Stimulated activated naive CD8-positive, alpha-beta T cell treated with anti-CD3 and anti-CD28 coated beads, Interleukin-15, Interleukin-2, amounts not matched to agents 100 ng/mL and 50 ng/mL, for 24 hours (primary cell): ENCODE results near the gene MS4A12.
A peak's percentile ranks its signal among the peaks of the same experiment; 100 is the strongest.
"Not testable (repeated sequence)": the region's sequence is repeated elsewhere in the genome, so short reads cannot be mapped to it uniquely, and the experiment has no call there.

Experiments used
- H3K27ac Mint-ChIP-seq: one replicate; pipeline ENCODE4 v1.8.0; 2021; ENCODE audit warnings: mild to moderate bottlenecking, mixed read lengths
- H3K27me3 Mint-ChIP-seq: one replicate; pipeline ENCODE4 v1.8.0; 2021; ENCODE audit warnings: mixed read lengths
- H3K36me3 Mint-ChIP-seq: one replicate; pipeline ENCODE4 v1.8.0; 2021; ENCODE audit warnings: low read depth, mixed read lengths
- H3K4me1 Mint-ChIP-seq: one replicate; pipeline ENCODE4 v1.8.0; 2021; ENCODE audit warnings: low read depth, mixed read lengths
- H3K4me3 Mint-ChIP-seq: one replicate; pipeline ENCODE4 v1.8.0; 2021; ENCODE audit warnings: mild to moderate bottlenecking, mixed read lengths
- H3K9me3 Mint-ChIP-seq: one replicate; pipeline ENCODE4 v1.8.0; 2021; ENCODE audit warnings: mixed read lengths

The MS4A12 gene

GRCh38 chr11:60492488-60493009 is at the start of gene MS4A12:
TSS of gene MS4A12 (plus strand) at chr11:60492778. CDS start at chr11:60497319, 4,541 bp downstream.
- Mint-ChIP-seq H3K27ac (no peak within 1 kb of the TSS), H3K4me3 (no peak within 1 kb of the TSS), H3K9me3 (no peaks in the 10 kb centered on the region), H3K27me3 (peaks cover 23% of the 10 kb centered on the region), H3K36me3 (no peaks in the 10 kb centered on the region), H3K4me1 (no peaks in the 10 kb centered on the region)

GRCh38 chr11:60447070-60447469 is 45.5 kb upstream of the MS4A12 start:
- Mint-ChIP-seq H3K27me3 (no peaks in the 10 kb centered on the region), H3K4me1 (peaks cover 21% of the 10 kb centered on the region), H3K4me3 (no peak overlapping the region), H3K9me3 (no peaks in the 10 kb centered on the region), H3K36me3 (no peaks in the 10 kb centered on the region), H3K27ac (no peak overlapping the region)

- Mint-ChIP-seq H3K4me1 (peaks cover 18% of the 10 kb centered on the region), H3K27me3 (no peaks in the 10 kb centered on the region), H3K9me3 (no peaks in the 10 kb centered on the region), H3K4me3 (no peak overlapping the region), H3K36me3 (no peaks in the 10 kb centered on the region), H3K27ac (no peak overlapping the region)
Measured at GRCh38 chr11:60447846-60448245, 44.7 kb upstream of the MS4A12 start.

GRCh38 chr11:60451185-60451584 is 41.4 kb upstream of the MS4A12 start:
- not testable (repeated sequence) for H3K4me3 Mint-ChIP-seq, H3K9me3 Mint-ChIP-seq, H3K27me3 Mint-ChIP-seq, H3K36me3 Mint-ChIP-seq, H3K27ac Mint-ChIP-seq
- H3K4me1 Mint-ChIP-seq: peaks cover 23% of the 10 kb centered on the region

- Mint-ChIP-seq H3K4me3 (no peak overlapping the region), H3K4me1 (peaks cover 11% of the 10 kb centered on the region), H3K27me3 (no peaks in the 10 kb centered on the region), H3K36me3 (peaks cover 7% of the 10 kb centered on the region), H3K9me3 (no peaks in the 10 kb centered on the region), H3K27ac (peak overlapping the region; percentile 76)
Measured at GRCh38 chr11:60454212-60454611, 38.4 kb upstream of the MS4A12 start.

GRCh38 chr11:60455531-60456042 is 37.0 kb upstream of the MS4A12 start, which contains the start of gene MS4A1:
TSS of gene MS4A1 (plus strand) at chr11:60455847. CDS start at chr11:60462375, 6,528 bp downstream.
- H3K27ac Mint-ChIP-seq: peak within 1 kb of the TSS; percentile 76
- no peaks in the 10 kb centered on the region for H3K27me3 Mint-ChIP-seq
- peak within 1 kb of the TSS; percentile 74 for H3K4me3 Mint-ChIP-seq

GRCh38 chr11:60457576-60457975 is 35.0 kb upstream of the MS4A12 start:
- Mint-ChIP-seq H3K36me3 (peaks cover 7% of the 10 kb centered on the region), H3K4me1 (peaks cover 16% of the 10 kb centered on the region), H3K9me3 (no peaks in the 10 kb centered on the region), H3K27me3 (no peaks in the 10 kb centered on the region), H3K4me3 (peak overlapping the region; percentile 74), H3K27ac (peak overlapping the region; percentile 38)

More at GRCh38 chr11:60455531-60456042, 37.0 kb upstream of the MS4A12 start, which contains the start of gene MS4A1:
- Mint-ChIP-seq H3K9me3 (no peaks in the 10 kb centered on the region), H3K36me3 (peaks cover 7% of the 10 kb centered on the region), H3K4me1 (peaks cover 15% of the 10 kb centered on the region)

- peaks cover 7% of the 10 kb centered on the region for H3K36me3 Mint-ChIP-seq
- no peak overlapping the region for H3K27ac Mint-ChIP-seq
- H3K4me3 Mint-ChIP-seq: peak overlapping the region; percentile 18
- H3K9me3 Mint-ChIP-seq: no peaks in the 10 kb centered on the region
- no peaks in the 10 kb centered on the region for H3K27me3 Mint-ChIP-seq
- peaks cover 16% of the 10 kb centered on the region for H3K4me1 Mint-ChIP-seq
Measured at GRCh38 chr11:60459345-60459744, 33.2 kb upstream of the MS4A12 start.

GRCh38 chr11:60468829-60469228 is 23.7 kb upstream of the MS4A12 start:
- Mint-ChIP-seq H3K27ac (no peak overlapping the region), H3K9me3 (no peaks in the 10 kb centered on the region), H3K4me1 (no peaks in the 10 kb centered on the region), H3K4me3 (no peak overlapping the region), H3K36me3 (no peaks in the 10 kb centered on the region), H3K27me3 (peaks cover 31% of the 10 kb centered on the region)

- Mint-ChIP-seq H3K27me3 (peaks cover 35% of the 10 kb centered on the region), H3K4me1 (no peaks in the 10 kb centered on the region), H3K9me3 (no peaks in the 10 kb centered on the region), H3K4me3 (no peak overlapping the region), H3K36me3 (no peaks in the 10 kb centered on the region), H3K27ac (no peak overlapping the region)
Measured at GRCh38 chr11:60469723-60470122, 22.9 kb upstream of the MS4A12 start.

- no peaks in the 10 kb centered on the region for H3K9me3 Mint-ChIP-seq
- H3K27me3 Mint-ChIP-seq: peaks cover 24% of the 10 kb centered on the region
- H3K4me1 Mint-ChIP-seq: peaks cover 8% of the 10 kb centered on the region
- no peak overlapping the region for H3K27ac Mint-ChIP-seq
- H3K36me3 Mint-ChIP-seq: no peaks in the 10 kb centered on the region
- no peak overlapping the region for H3K4me3 Mint-ChIP-seq
Measured at GRCh38 chr11:60477035-60477445, 15.5 kb upstream of the MS4A12 start.

GRCh38 chr11:60482361-60482760 is 10.2 kb upstream of the MS4A12 start:
- H3K4me3 Mint-ChIP-seq: no peak overlapping the region
- H3K27ac Mint-ChIP-seq: no peak overlapping the region
- H3K4me1 Mint-ChIP-seq: peaks cover 20% of the 10 kb centered on the region
- no peaks in the 10 kb centered on the region for H3K9me3 Mint-ChIP-seq
- H3K27me3 Mint-ChIP-seq: peaks cover 9% of the 10 kb centered on the region
- no peaks in the 10 kb centered on the region for H3K36me3 Mint-ChIP-seq

GRCh38 chr11:60485987-60486386 is 6.6 kb upstream of the MS4A12 start:
- no peak overlapping the region for H3K4me3 Mint-ChIP-seq
- no peaks in the 10 kb centered on the region for H3K27me3 Mint-ChIP-seq
- no peaks in the 10 kb centered on the region for H3K36me3 Mint-ChIP-seq
- H3K4me1 Mint-ChIP-seq: peaks cover 12% of the 10 kb centered on the region
- no peak overlapping the region for H3K27ac Mint-ChIP-seq
- no peaks in the 10 kb centered on the region for H3K9me3 Mint-ChIP-seq

- no peak overlapping the region for H3K4me3 Mint-ChIP-seq
- no peak overlapping the region for H3K27ac Mint-ChIP-seq
Measured at GRCh38 chr11:60493454-60493853, 876 bp downstream of the MS4A12 start.

GRCh38 chr11:60498399-60498798 is 5.8 kb downstream of the MS4A12 start:
- no peak overlapping the region for H3K4me3 Mint-ChIP-seq

More at GRCh38 chr11:60493454-60493853, 876 bp downstream of the MS4A12 start:
- peaks cover 1% of the 10 kb centered on the region for H3K4me1 Mint-ChIP-seq
- H3K27me3 Mint-ChIP-seq: peaks cover 32% of the 10 kb centered on the region
- no peaks in the 10 kb centered on the region for H3K36me3 Mint-ChIP-seq
- H3K9me3 Mint-ChIP-seq: no peaks in the 10 kb centered on the region

GRCh38 chr11:60498853-60499252 is 6.3 kb downstream of the MS4A12 start:
- Mint-ChIP-seq H3K27ac (peak overlapping the region; percentile 14), H3K27me3 (peaks cover 55% of the 10 kb centered on the region), H3K36me3 (no peaks in the 10 kb centered on the region), H3K4me3 (no peak overlapping the region), H3K4me1 (peaks cover 13% of the 10 kb centered on the region), H3K9me3 (no peaks in the 10 kb centered on the region)

More at GRCh38 chr11:60498399-60498798, 5.8 kb downstream of the MS4A12 start:
- Mint-ChIP-seq H3K9me3 (no peaks in the 10 kb centered on the region), H3K27me3 (peaks cover 55% of the 10 kb centered on the region), H3K27ac (peak overlapping the region; percentile 14), H3K36me3 (no peaks in the 10 kb centered on the region), H3K4me1 (peaks cover 10% of the 10 kb centered on the region)
